ENCODE measurements around the gene TRABD2A. TPM values are rescaled to one million over a fixed set of nuclear protein-coding genes. Genes with fewer than 3 reads are reported as not detected.

The TRABD2A gene
- total RNA-seq, 1 donor from 2014 or later, result 2.0 TPM

- H3K9me3 Mint-ChIP-seq (ENCODE audit: low read depth), result peaks cover 4% of the 10 kb centered on the region
- DNase-seq (ENCODE audit: low spot score, unreplicated experiment), result no peak
- no peak overlapping the region for H3K27ac Mint-ChIP-seq
- no peak for TF ChIP-seq CTCF (IDR thresholded peaks at IDR 0.05; ENCODE audit: unreplicated experiment)
- H3K4me3 Mint-ChIP-seq (ENCODE audit: low read depth), result no peak overlapping the region
- H3K4me1 Mint-ChIP-seq (ENCODE audit: low read depth), result no peaks in the 10 kb centered on the region
- no peaks in the 10 kb centered on the region for H3K27me3 Mint-ChIP-seq
- H3K36me3 Mint-ChIP-seq (ENCODE audit: insufficient read depth), result no peaks in the 10 kb centered on the region
Observed at GRCh38 chr2:84800194-84800805, 80.6 kb downstream of the TRABD2A start.

GRCh38 chr2:84799772-84800171, 81.1 kb downstream of the TRABD2A start:
- no peaks in the 10 kb centered on the region for H3K36me3 Mint-ChIP-seq (ENCODE audit: insufficient read depth)
- TF ChIP-seq CTCF (IDR thresholded peaks at IDR 0.05; ENCODE audit: unreplicated experiment), result no peak
- H3K27ac Mint-ChIP-seq, result no peak overlapping the region
- H3K4me1 Mint-ChIP-seq (ENCODE audit: low read depth), result no peaks in the 10 kb centered on the region
- H3K4me3 Mint-ChIP-seq (ENCODE audit: low read depth), result no peak overlapping the region
- no peaks in the 10 kb centered on the region for H3K27me3 Mint-ChIP-seq
- peaks cover 4% of the 10 kb centered on the region for H3K9me3 Mint-ChIP-seq (ENCODE audit: low read depth)
- DNase-seq (ENCODE audit: low spot score, unreplicated experiment), result no peak

GRCh38 chr2:84797271-84797670, 83.6 kb downstream of the TRABD2A start:
- no peak overlapping the region for H3K27ac Mint-ChIP-seq
- H3K4me1 Mint-ChIP-seq (ENCODE audit: low read depth), result no peaks in the 10 kb centered on the region
- H3K4me3 Mint-ChIP-seq (ENCODE audit: low read depth), result no peak overlapping the region
- peaks cover 4% of the 10 kb centered on the region for H3K9me3 Mint-ChIP-seq (ENCODE audit: low read depth)
- H3K36me3 Mint-ChIP-seq (ENCODE audit: insufficient read depth), result peaks cover 2% of the 10 kb centered on the region
- DNase-seq (ENCODE audit: low spot score, unreplicated experiment), result no peak
- H3K27me3 Mint-ChIP-seq, result no peaks in the 10 kb centered on the region
- no peak for TF ChIP-seq CTCF (IDR thresholded peaks at IDR 0.05; ENCODE audit: unreplicated experiment)

GRCh38 chr2:84796798-84797197, 84.1 kb downstream of the TRABD2A start:
- H3K4me1 Mint-ChIP-seq (ENCODE audit: low read depth), result no peaks in the 10 kb centered on the region
- H3K4me3 Mint-ChIP-seq (ENCODE audit: low read depth), result no peak overlapping the region
- DNase-seq (ENCODE audit: low spot score, unreplicated experiment), result no peak
- no peak for TF ChIP-seq CTCF (IDR thresholded peaks at IDR 0.05; ENCODE audit: unreplicated experiment)
- no peaks in the 10 kb centered on the region for H3K9me3 Mint-ChIP-seq (ENCODE audit: low read depth)
- H3K27me3 Mint-ChIP-seq, result no peaks in the 10 kb centered on the region
- peaks cover 2% of the 10 kb centered on the region for H3K36me3 Mint-ChIP-seq (ENCODE audit: insufficient read depth)
- H3K27ac Mint-ChIP-seq, result no peak overlapping the region

- H3K4me1 Mint-ChIP-seq (ENCODE audit: low read depth), result no peaks in the 10 kb centered on the region
Observed at GRCh38 chr2:84793641-84794040, 87.2 kb downstream of the TRABD2A start.

More at GRCh38 chr2:84793641-84794040, 87.2 kb downstream of the TRABD2A start:
- no peaks in the 10 kb centered on the region for H3K27me3 Mint-ChIP-seq
- H3K9me3 Mint-ChIP-seq (ENCODE audit: low read depth), result no peaks in the 10 kb centered on the region
- no peak overlapping the region for H3K4me3 Mint-ChIP-seq (ENCODE audit: low read depth)
- DNase-seq (ENCODE audit: low spot score, unreplicated experiment), result no peak
- H3K36me3 Mint-ChIP-seq (ENCODE audit: insufficient read depth), result peaks cover 2% of the 10 kb centered on the region
- H3K27ac Mint-ChIP-seq, result no peak overlapping the region
- no peak for TF ChIP-seq CTCF (IDR thresholded peaks at IDR 0.05; ENCODE audit: unreplicated experiment)

Measured in progenitor cell of endocrine pancreas (in vitro differentiated cells).